ENCODE results near the gene RNF220.

Gene RNF220

DNA sequence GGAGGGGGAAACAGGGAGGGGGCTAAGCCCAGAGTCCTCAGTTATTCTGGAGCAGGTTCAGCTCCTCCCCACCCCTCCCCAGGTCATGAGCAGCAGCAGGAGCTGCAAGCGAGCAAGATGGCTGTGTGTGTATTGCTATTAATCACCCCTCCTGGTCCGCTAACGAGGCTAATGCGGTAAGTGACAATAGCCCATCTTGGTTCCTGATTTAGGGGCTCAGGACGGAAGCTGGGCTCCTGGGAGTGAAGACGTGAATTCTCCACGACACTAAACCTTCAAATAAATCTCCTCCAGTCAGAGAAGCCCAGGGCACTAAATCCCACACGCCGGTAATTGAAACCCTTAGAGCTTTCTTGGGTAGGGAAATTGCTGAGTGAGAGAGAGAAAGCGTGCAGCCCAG is 193.1 kb downstream of the RNF220 start:
- H3K4me3 ChIP-seq (ENCODE audit: low read depth, low read length) = no peak overlapping the region
- DNase-seq = no peak
- peaks cover 34% of the 10 kb centered on the region for H3K27me3 ChIP-seq (replicated peaks)
- TF ChIP-seq, protein P1, sequence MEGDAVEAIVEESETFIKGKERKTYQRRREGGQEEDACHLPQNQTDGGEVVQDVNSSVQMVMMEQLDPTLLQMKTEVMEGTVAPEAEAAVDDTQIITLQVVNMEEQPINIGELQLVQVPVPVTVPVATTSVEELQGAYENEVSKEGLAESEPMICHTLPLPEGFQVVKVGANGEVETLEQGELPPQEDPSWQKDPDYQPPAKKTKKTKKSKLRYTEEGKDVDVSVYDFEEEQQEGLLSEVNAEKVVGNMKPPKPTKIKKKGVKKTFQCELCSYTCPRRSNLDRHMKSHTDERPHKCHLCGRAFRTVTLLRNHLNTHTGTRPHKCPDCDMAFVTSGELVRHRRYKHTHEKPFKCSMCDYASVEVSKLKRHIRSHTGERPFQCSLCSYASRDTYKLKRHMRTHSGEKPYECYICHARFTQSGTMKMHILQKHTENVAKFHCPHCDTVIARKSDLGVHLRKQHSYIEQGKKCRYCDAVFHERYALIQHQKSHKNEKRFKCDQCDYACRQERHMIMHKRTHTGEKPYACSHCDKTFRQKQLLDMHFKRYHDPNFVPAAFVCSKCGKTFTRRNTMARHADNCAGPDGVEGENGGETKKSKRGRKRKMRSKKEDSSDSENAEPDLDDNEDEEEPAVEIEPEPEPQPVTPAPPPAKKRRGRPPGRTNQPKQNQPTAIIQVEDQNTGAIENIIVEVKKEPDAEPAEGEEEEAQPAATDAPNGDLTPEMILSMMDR (IDR thresholded peaks at IDR 0.05; ENCODE audit: low read depth, low read length, missing control alignments) = no peak
- H3K27ac ChIP-seq = no peak overlapping the region
- in situ Hi-C loops (cut with HindIII; ENCODE audit: low pct_ligation_motif_present, low sequenced_read_pairs) = no loop called here
- H3K36me3 ChIP-seq (replicated peaks) = no peaks in the 10 kb centered on the region

DNA sequence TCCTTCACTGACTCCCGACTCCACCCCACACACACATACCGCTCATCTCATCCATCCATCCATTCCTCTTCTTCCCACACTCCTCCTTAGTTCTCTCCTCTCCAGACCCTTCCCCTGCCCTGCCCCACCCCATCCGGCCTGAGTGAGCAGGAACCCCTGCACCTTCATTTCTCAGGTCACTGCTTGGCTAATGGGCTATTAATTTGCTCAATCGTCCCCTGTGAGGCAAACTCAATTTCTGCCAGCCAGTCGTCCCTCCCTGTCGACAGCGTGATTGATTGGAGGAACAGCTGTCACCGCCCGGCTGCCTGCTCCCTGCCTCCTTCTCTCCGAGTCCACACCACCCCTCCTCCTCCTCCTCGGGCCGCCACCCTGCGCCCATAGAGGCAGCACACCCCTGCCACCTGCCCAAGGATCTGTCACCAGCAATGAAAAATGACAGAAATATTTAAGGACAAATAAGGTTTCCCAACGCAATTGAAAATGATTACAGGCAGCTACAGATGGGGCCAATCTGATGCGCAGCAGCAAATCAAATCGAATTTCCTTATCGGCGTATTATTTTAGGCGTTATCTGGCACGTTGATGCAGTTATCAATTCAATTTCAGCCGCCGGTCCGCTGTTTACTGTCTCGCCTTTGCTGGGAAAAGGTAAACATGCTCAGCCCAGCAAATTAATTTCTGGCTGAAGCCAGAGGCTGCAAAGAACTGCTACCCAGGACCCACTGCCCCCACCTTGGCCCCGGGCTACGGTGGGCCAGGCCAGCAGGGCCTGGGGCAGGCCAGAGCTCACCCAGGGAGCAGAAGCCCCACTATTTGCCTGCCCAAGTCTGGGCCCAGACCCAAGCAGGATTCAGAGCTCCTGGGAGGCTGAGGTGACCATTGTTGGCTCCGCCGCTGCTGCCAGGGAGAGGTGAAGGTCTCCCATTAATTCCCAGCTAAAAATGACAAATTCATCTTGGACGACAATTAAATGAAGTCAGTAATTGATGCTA is 197.9 kb downstream of the RNF220 start:
- H3K4me3 ChIP-seq (ENCODE audit: low read depth, low read length) = no peak overlapping the region
- peaks cover 33% of the 10 kb centered on the region for H3K27me3 ChIP-seq (replicated peaks)
- H3K36me3 ChIP-seq (replicated peaks) = no peaks in the 10 kb centered on the region
- in situ Hi-C loops (cut with HindIII; ENCODE audit: low pct_ligation_motif_present, low sequenced_read_pairs) = no loop called here
- no peak for DNase-seq
- TF ChIP-seq, protein P1 (IDR thresholded peaks at IDR 0.05; ENCODE audit: low read depth, low read length, missing control alignments) = no peak
- H3K27ac ChIP-seq = no peak overlapping the region

DNA sequence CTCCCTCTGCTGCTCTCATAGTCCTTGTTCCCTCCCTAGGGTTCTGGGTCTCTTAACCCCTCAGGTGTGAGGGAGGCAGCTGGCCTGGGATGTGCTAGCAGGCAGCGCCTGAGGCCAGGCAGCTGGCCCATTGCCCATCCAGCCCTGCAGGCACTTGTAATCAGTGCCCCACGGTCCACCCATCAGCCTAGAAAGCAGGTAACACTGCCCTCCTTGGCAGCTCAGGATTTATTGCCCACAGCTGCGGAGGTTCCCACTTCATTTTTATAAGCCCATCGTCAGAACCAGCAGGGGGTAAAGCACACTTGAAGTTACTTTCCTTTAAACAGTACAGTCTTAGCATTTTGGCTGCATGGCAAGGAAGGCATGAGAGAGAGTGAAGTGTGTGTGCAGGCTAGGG is 198.7 kb downstream of the RNF220 start:
- DNase-seq = no peak
- Histone ChIP-seq H3K27ac (no peak overlapping the region), H3K27me3 (replicated peaks) (peaks cover 29% of the 10 kb centered on the region), H3K4me3 (ENCODE audit: low read depth, low read length) (no peak overlapping the region), H3K36me3 (replicated peaks) (no peaks in the 10 kb centered on the region)
- in situ Hi-C loops (cut with HindIII; ENCODE audit: low pct_ligation_motif_present, low sequenced_read_pairs) = no loop called here
- TF ChIP-seq, protein P1 (IDR thresholded peaks at IDR 0.05; ENCODE audit: low read depth, low read length, missing control alignments) = no peak

DNA sequence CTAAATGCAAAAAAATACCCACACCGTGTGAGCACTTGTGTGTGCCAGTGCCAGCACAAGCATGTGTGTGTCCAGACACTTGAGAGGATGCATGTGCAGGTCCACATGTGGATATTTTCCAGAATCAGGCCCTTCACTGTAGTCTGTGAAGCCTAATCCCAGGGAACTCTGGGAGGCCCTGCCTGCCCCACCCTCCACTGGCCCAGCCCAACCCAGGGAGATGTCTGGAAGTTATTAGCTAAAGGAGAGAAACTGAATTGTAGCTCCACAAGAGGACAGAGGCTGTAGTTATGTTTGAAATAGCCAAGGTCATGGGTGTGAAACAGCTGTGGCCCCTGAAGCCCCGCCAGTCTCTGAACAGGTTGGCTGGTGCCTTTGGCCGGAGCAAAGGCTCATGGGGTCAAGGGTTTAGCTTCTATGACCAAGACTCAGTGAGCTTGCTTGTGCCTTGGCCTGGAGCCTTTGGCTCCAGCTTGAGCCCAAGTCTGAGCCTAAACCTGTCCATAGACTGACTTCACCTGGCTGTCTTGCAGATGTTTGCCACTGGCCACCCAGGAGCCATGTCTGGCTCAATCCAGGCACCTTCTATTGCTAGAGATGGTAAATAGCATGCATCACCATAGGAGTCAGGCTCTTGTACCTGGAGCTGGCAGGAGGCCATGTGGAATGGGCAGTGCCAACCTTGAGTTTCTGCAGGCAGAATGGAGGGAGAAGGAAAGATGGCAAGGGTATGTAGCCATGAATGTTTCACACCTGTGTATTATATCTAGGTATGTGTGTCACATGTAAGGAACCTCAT is 199.3 kb downstream of the RNF220 start:
- DNase-seq = no peak

DNA sequence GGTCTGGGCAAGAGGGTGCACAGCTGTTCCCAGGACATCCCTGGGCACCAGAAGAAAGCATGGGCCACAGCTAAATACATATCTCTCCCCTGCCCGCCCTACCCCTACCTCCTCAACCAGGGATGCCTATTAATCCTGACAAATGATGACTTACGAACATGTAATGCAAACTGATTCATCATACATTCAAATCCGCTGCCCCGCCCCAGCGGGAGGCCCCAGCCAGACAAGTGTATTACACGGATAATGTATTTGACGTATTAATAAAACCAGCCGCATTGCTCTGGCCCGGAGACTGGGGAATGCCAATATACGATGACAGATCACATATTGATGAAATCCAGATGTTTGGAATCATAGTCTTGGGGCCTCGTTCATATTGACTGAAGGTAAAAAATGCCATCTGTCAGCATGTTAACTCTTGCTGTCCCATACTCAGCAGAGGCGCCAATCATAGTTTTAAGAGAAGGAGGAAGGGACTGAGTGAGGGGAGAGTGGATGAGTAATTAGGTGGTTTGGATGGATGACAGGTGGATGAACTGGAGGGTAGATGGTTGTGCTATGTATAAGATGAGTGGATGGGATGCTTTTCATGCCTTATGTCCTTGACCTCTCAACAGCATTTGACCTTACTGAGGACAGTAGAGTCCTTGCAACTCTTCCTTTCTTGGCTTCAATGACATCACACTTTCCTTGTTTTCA is 201.0 kb downstream of the RNF220 start:
- TF ChIP-seq, protein P1 (IDR thresholded peaks at IDR 0.05; ENCODE audit: low read depth, low read length, missing control alignments) = no peak
- Histone ChIP-seq H3K27ac (no peak overlapping the region), H3K36me3 (replicated peaks) (no peaks in the 10 kb centered on the region), H3K27me3 (replicated peaks) (peaks cover 16% of the 10 kb centered on the region), H3K4me3 (ENCODE audit: low read depth, low read length) (no peak overlapping the region)
- DNase-seq = no peak
- in situ Hi-C loops (cut with HindIII; ENCODE audit: low pct_ligation_motif_present, low sequenced_read_pairs) = no loop called here

More for the DNA sequence above, 199.3 kb downstream of the RNF220 start:
- Histone ChIP-seq H3K27ac (no peak overlapping the region), H3K36me3 (replicated peaks) (no peaks in the 10 kb centered on the region), H3K27me3 (replicated peaks) (peaks cover 28% of the 10 kb centered on the region), H3K4me3 (ENCODE audit: low read depth, low read length) (no peak overlapping the region)
- TF ChIP-seq, protein P1 (IDR thresholded peaks at IDR 0.05; ENCODE audit: low read depth, low read length, missing control alignments) = no peak
- in situ Hi-C loops (cut with HindIII; ENCODE audit: low pct_ligation_motif_present, low sequenced_read_pairs) = no loop called here
